ENCODE data around the gene NSG1. TPM values are rescaled to one million over a fixed set of nuclear protein-coding genes. Genes with fewer than 3 reads are reported as not detected.

The NSG1 gene
- total and polyA plus RNA-seq, 4 donors = 0.58 to 1.5 (median 0.78) TPM; not detected in 1

- peaks cover 0 to 7% of the 10 kb centered on the region in 2 donors for H3K36me3 ChIP-seq (ENCODE audit: control insufficient read depth in 1 of 2, insufficient read depth in 2 of 2, low read length in 1 of 2)
- intact Hi-C loops (cut with DNase I) = no loop called here
Observed at GRCh38 chr4:4430492-4431195, 43.7 kb downstream of the NSG1 start.

GRCh38 chr4:4432341-4433125, 45.6 kb downstream of the NSG1 start:
- intact Hi-C loops (cut with DNase I) = no loop called here

More at GRCh38 chr4:4430492-4431195, 43.7 kb downstream of the NSG1 start:
- no peak overlapping the region for H3K27ac ChIP-seq (ENCODE audit: low read depth in 1 of 2, low read length in 2 of 2)
- no peaks in the 10 kb centered on the region for H3K4me1 ChIP-seq (ENCODE audit: control insufficient read depth in 1 of 2, insufficient read depth in 2 of 2, low read length in 2 of 2)
- ATAC-seq (ENCODE audit: low FRiP score) (no peak), DNase-seq (peak in 1 of 2 donors; percentile 44)
- 71% methylated on average over 7 of the region's 7 CpGs for WGBS, 2 donors
- H3K4me3 ChIP-seq (ENCODE audit: low read length in 2 of 2) = no peak overlapping the region
- no peaks in the 10 kb centered on the region for H3K27me3 ChIP-seq (ENCODE audit: control insufficient read depth in 1 of 2, insufficient read depth in 2 of 2, low read length in 1 of 2)
- H3K9me3 ChIP-seq (ENCODE audit: control insufficient read depth, low read length) = peaks cover 1% of the 10 kb centered on the region

GRCh38 chr4:4433941-4434340, 47.0 kb downstream of the NSG1 start:
- no peaks in the 10 kb centered on the region for H3K27me3 ChIP-seq (ENCODE audit: control insufficient read depth in 1 of 2, insufficient read depth in 2 of 2, low read length in 1 of 2)
- WGBS, 2 donors = 88 to 90% methylated on average over 4 of the region's 4 CpGs
- no peak overlapping the region for H3K4me3 ChIP-seq (ENCODE audit: low read length in 2 of 2)
- intact Hi-C loops (cut with DNase I) = no loop called here
- H3K9me3 ChIP-seq (ENCODE audit: control insufficient read depth, low read length) = peaks cover 3% of the 10 kb centered on the region
- ATAC-seq (ENCODE audit: low FRiP score) = no peak
- no peak overlapping the region for H3K27ac ChIP-seq (ENCODE audit: low read depth in 1 of 2, low read length in 2 of 2)
- H3K36me3 ChIP-seq (ENCODE audit: control insufficient read depth in 1 of 2, insufficient read depth in 2 of 2, low read length in 1 of 2) = peaks cover 0 to 14% of the 10 kb centered on the region in 2 donors
- no peak for DNase-seq
- H3K4me1 ChIP-seq (ENCODE audit: control insufficient read depth in 1 of 2, insufficient read depth in 2 of 2, low read length in 2 of 2) = no peaks in the 10 kb centered on the region

More at GRCh38 chr4:4432341-4433125, 45.6 kb downstream of the NSG1 start:
- WGBS, 2 donors = 94 to 96% methylated on average over 11 of the region's 11 CpGs
- H3K4me3 ChIP-seq (ENCODE audit: low read length in 2 of 2) = no peak overlapping the region
- H3K27me3 ChIP-seq (ENCODE audit: control insufficient read depth in 1 of 2, insufficient read depth in 2 of 2, low read length in 1 of 2) = no peaks in the 10 kb centered on the region
- DNase-seq = peak in 1 of 2 donors; percentile 67
- peaks cover 1% of the 10 kb centered on the region for H3K9me3 ChIP-seq (ENCODE audit: control insufficient read depth, low read length)
- ATAC-seq (ENCODE audit: low FRiP score) = no peak
- no peak overlapping the region for H3K27ac ChIP-seq (ENCODE audit: low read depth in 1 of 2, low read length in 2 of 2)
- H3K36me3 ChIP-seq (ENCODE audit: control insufficient read depth in 1 of 2, insufficient read depth in 2 of 2, low read length in 1 of 2) = peaks cover 0 to 7% of the 10 kb centered on the region in 2 donors
- no peaks in the 10 kb centered on the region for H3K4me1 ChIP-seq (ENCODE audit: control insufficient read depth in 1 of 2, insufficient read depth in 2 of 2, low read length in 2 of 2)

GRCh38 chr4:4436244-4436823, 49.4 kb downstream of the NSG1 start:
- intact Hi-C loops (cut with DNase I) = no loop called here
- H3K4me3 ChIP-seq (ENCODE audit: low read length in 2 of 2) = no peak overlapping the region
- no peak for DNase-seq

GRCh38 chr4:4437798-4438470, 51.0 kb downstream of the NSG1 start:
- WGBS, 2 donors = 92 to 95% methylated on average over 13 of the region's 13 CpGs
- intact Hi-C loops (cut with DNase I) = no loop called here
- peaks cover 0 to 10% of the 10 kb centered on the region in 2 donors for H3K36me3 ChIP-seq (ENCODE audit: control insufficient read depth in 1 of 2, insufficient read depth in 2 of 2, low read length in 1 of 2)
- DNase-seq (no peak), ATAC-seq (ENCODE audit: low FRiP score) (no peak)
- H3K27ac ChIP-seq (ENCODE audit: low read depth in 1 of 2, low read length in 2 of 2) = no peak overlapping the region
- no peaks in the 10 kb centered on the region for H3K4me1 ChIP-seq (ENCODE audit: control insufficient read depth in 1 of 2, insufficient read depth in 2 of 2, low read length in 2 of 2)
- H3K27me3 ChIP-seq (ENCODE audit: control insufficient read depth in 1 of 2, insufficient read depth in 2 of 2, low read length in 1 of 2) = no peaks in the 10 kb centered on the region
- peaks cover 3% of the 10 kb centered on the region for H3K9me3 ChIP-seq (ENCODE audit: control insufficient read depth, low read length)
- no peak overlapping the region for H3K4me3 ChIP-seq (ENCODE audit: low read length in 2 of 2)

More at GRCh38 chr4:4436244-4436823, 49.4 kb downstream of the NSG1 start:
- Histone ChIP-seq H3K4me1 (ENCODE audit: control insufficient read depth in 1 of 2, insufficient read depth in 2 of 2, low read length in 2 of 2) (no peaks in the 10 kb centered on the region), H3K27me3 (ENCODE audit: control insufficient read depth in 1 of 2, insufficient read depth in 2 of 2, low read length in 1 of 2) (no peaks in the 10 kb centered on the region), H3K9me3 (ENCODE audit: control insufficient read depth, low read length) (peaks cover 3% of the 10 kb centered on the region), H3K27ac (ENCODE audit: low read depth in 1 of 2, low read length in 2 of 2) (no peak overlapping the region), H3K36me3 (ENCODE audit: control insufficient read depth in 1 of 2, insufficient read depth in 2 of 2, low read length in 1 of 2) (peaks cover 0 to 14% of the 10 kb centered on the region in 2 donors)
- WGBS, 2 donors = 90 to 91% methylated on average over 2 of the region's 2 CpGs
- ATAC-seq (ENCODE audit: low FRiP score) = no peak

- no peak for ATAC-seq (ENCODE audit: low FRiP score)
Observed at GRCh38 chr4:4438891-4439290, 52.0 kb downstream of the NSG1 start.

GRCh38 chr4:4439782-4440181, 52.9 kb downstream of the NSG1 start:
- intact Hi-C loops (cut with DNase I) = no loop called here
- peaks cover 1% of the 10 kb centered on the region for H3K9me3 ChIP-seq (ENCODE audit: control insufficient read depth, low read length)
- ATAC-seq (ENCODE audit: low FRiP score) (no peak), DNase-seq (no peak)
- WGBS, 2 donors = 82% methylated on average over 4 of the region's 4 CpGs
- no peak overlapping the region for H3K4me3 ChIP-seq (ENCODE audit: low read length in 2 of 2)
- no peaks in the 10 kb centered on the region for H3K4me1 ChIP-seq (ENCODE audit: control insufficient read depth in 1 of 2, insufficient read depth in 2 of 2, low read length in 2 of 2)
- H3K36me3 ChIP-seq (ENCODE audit: control insufficient read depth in 1 of 2, insufficient read depth in 2 of 2, low read length in 1 of 2) = peaks cover 0 to 7% of the 10 kb centered on the region in 2 donors
- no peaks in the 10 kb centered on the region for H3K27me3 ChIP-seq (ENCODE audit: control insufficient read depth in 1 of 2, insufficient read depth in 2 of 2, low read length in 1 of 2)
- H3K27ac ChIP-seq (ENCODE audit: low read depth in 1 of 2, low read length in 2 of 2) = no peak overlapping the region

More at GRCh38 chr4:4438891-4439290, 52.0 kb downstream of the NSG1 start:
- Histone ChIP-seq H3K9me3 (ENCODE audit: control insufficient read depth, low read length) (peaks cover 3% of the 10 kb centered on the region), H3K27ac (ENCODE audit: low read depth in 1 of 2, low read length in 2 of 2) (no peak overlapping the region), H3K36me3 (ENCODE audit: control insufficient read depth in 1 of 2, insufficient read depth in 2 of 2, low read length in 1 of 2) (peaks cover 0 to 9% of the 10 kb centered on the region in 2 donors), H3K4me3 (ENCODE audit: low read length in 2 of 2) (no peak overlapping the region), H3K27me3 (ENCODE audit: control insufficient read depth in 1 of 2, insufficient read depth in 2 of 2, low read length in 1 of 2) (no peaks in the 10 kb centered on the region), H3K4me1 (ENCODE audit: control insufficient read depth in 1 of 2, insufficient read depth in 2 of 2, low read length in 2 of 2) (no peaks in the 10 kb centered on the region)
- intact Hi-C loops (cut with DNase I) = no loop called here
- no peak for DNase-seq

- DNase-seq (no peak), ATAC-seq (ENCODE audit: low FRiP score) (no peak)
- Histone ChIP-seq H3K4me3 (ENCODE audit: low read length in 2 of 2) (no peak overlapping the region), H3K27me3 (ENCODE audit: control insufficient read depth in 1 of 2, insufficient read depth in 2 of 2, low read length in 1 of 2) (no peaks in the 10 kb centered on the region), H3K36me3 (ENCODE audit: control insufficient read depth in 1 of 2, insufficient read depth in 2 of 2, low read length in 1 of 2) (peaks cover 0 to 7% of the 10 kb centered on the region in 2 donors), H3K9me3 (ENCODE audit: control insufficient read depth, low read length) (peaks cover 1% of the 10 kb centered on the region), H3K4me1 (ENCODE audit: control insufficient read depth in 1 of 2, insufficient read depth in 2 of 2, low read length in 2 of 2) (no peaks in the 10 kb centered on the region), H3K27ac (ENCODE audit: low read depth in 1 of 2, low read length in 2 of 2) (no peak overlapping the region)
- WGBS, 2 donors = 90 to 93% methylated on average over 2 of the region's 2 CpGs
- intact Hi-C loops (cut with DNase I) = no loop called here
Observed at GRCh38 chr4:4440333-4441061, 53.6 kb downstream of the NSG1 start.

All from aorta (tissue), 5 donors.